Measurements from ENCODE around the gene DPH7. TPM values are rescaled to one million over a fixed set of nuclear protein-coding genes. Genes with fewer than 3 reads are reported as not detected.
"Not testable (repeated sequence)": the region's sequence is repeated elsewhere in the genome, so short reads cannot be mapped to it uniquely, and the experiment has no call there.

The DPH7 gene
- total RNA-seq, 1 donor from 2014 or later: 18.0 TPM

- H3K27ac ChIP-seq (replicated peaks): no peak overlapping the region
- H3K27me3 ChIP-seq (ENCODE audit: low read depth): no peaks in the 10 kb centered on the region
- no peak overlapping the region for H3K4me3 ChIP-seq
- peaks cover 8% of the 10 kb centered on the region for H3K36me3 ChIP-seq
- DNase-seq: no peak
- intact Hi-C loops (cut with micrococcal nuclease): no loop called here
- no peaks in the 10 kb centered on the region for H3K9me3 ChIP-seq (replicated peaks)
- no peaks in the 10 kb centered on the region for H3K4me1 ChIP-seq
- TF ChIP-seq CTCF (IDR thresholded peaks at IDR 0.05; ENCODE audit: borderline replicate concordance): no peak
These were observed 62.4 kb downstream of the DPH7 start for GRCh38 chr9:137516144-137516917.

GRCh38 chr9:137515338-137515724 is 63.4 kb downstream of the DPH7 start:
- DNase-seq: no peak

GRCh38 chr9:137514691-137515337 is 63.9 kb downstream of the DPH7 start:
- no peak for DNase-seq
- Histone ChIP-seq H3K9me3 (replicated peaks) (no peaks in the 10 kb centered on the region), H3K4me3 (no peak overlapping the region), H3K4me1 (no peaks in the 10 kb centered on the region), H3K27me3 (ENCODE audit: low read depth) (no peaks in the 10 kb centered on the region), H3K36me3 (peaks cover 9% of the 10 kb centered on the region), H3K27ac (replicated peaks) (no peak overlapping the region)
- TF ChIP-seq CTCF (IDR thresholded peaks at IDR 0.05; ENCODE audit: borderline replicate concordance): no peak
- intact Hi-C loops (cut with micrococcal nuclease): no loop called here

More at GRCh38 chr9:137515338-137515724, 63.4 kb downstream of the DPH7 start:
- no peaks in the 10 kb centered on the region for H3K9me3 ChIP-seq (replicated peaks)
- H3K4me3 ChIP-seq: no peak overlapping the region
- H3K27me3 ChIP-seq (ENCODE audit: low read depth): no peaks in the 10 kb centered on the region
- H3K36me3 ChIP-seq: peaks cover 9% of the 10 kb centered on the region
- intact Hi-C loops (cut with micrococcal nuclease): no loop called here
- TF ChIP-seq CTCF (IDR thresholded peaks at IDR 0.05; ENCODE audit: borderline replicate concordance): no peak
- no peak overlapping the region for H3K27ac ChIP-seq (replicated peaks)
- H3K4me1 ChIP-seq: no peaks in the 10 kb centered on the region

- DNase-seq; H3K27me3 ChIP-seq (ENCODE audit: low read depth); H3K9me3 ChIP-seq (replicated peaks); H3K4me3 ChIP-seq; H3K4me1 ChIP-seq; H3K27ac ChIP-seq (replicated peaks); intact Hi-C loops (cut with micrococcal nuclease): not testable (repeated sequence)
- H3K36me3 ChIP-seq: peaks cover 13% of the 10 kb centered on the region
These were observed 64.7 kb downstream of the DPH7 start for GRCh38 chr9:137513801-137514570.

- H3K27ac ChIP-seq (replicated peaks); H3K4me3 ChIP-seq; H3K9me3 ChIP-seq (replicated peaks); DNase-seq; H3K27me3 ChIP-seq (ENCODE audit: low read depth); intact Hi-C loops (cut with micrococcal nuclease); H3K4me1 ChIP-seq: not testable (repeated sequence)
- peaks cover 13% of the 10 kb centered on the region for H3K36me3 ChIP-seq
These were observed 65.6 kb downstream of the DPH7 start for GRCh38 chr9:137513136-137513535.

- Histone ChIP-seq H3K4me3 (no peak overlapping the region), H3K36me3 (peaks cover 13% of the 10 kb centered on the region), H3K9me3 (replicated peaks) (no peaks in the 10 kb centered on the region), H3K27ac (replicated peaks) (no peak overlapping the region), H3K27me3 (ENCODE audit: low read depth) (no peaks in the 10 kb centered on the region), H3K4me1 (no peaks in the 10 kb centered on the region)
- no peak for TF ChIP-seq CTCF (IDR thresholded peaks at IDR 0.05; ENCODE audit: borderline replicate concordance)
- intact Hi-C loops (cut with micrococcal nuclease): no loop called here
- no peak for DNase-seq
These were observed 66.8 kb downstream of the DPH7 start for GRCh38 chr9:137511758-137512463.

- H3K4me1 ChIP-seq; DNase-seq; H3K9me3 ChIP-seq (replicated peaks); intact Hi-C loops (cut with micrococcal nuclease); H3K27ac ChIP-seq (replicated peaks); H3K27me3 ChIP-seq (ENCODE audit: low read depth); H3K4me3 ChIP-seq: not testable (repeated sequence)
- H3K36me3 ChIP-seq: peaks cover 13% of the 10 kb centered on the region
These were observed 67.6 kb downstream of the DPH7 start for GRCh38 chr9:137511126-137511525.

All from left ventricle myocardium inferior (tissue), 1 donor.